OCI-LY1 (cell line): Measurements from ENCODE around the gene AMIGO1.

Experiments used
- H2AFZ ChIP-seq: fragments of 200-600 bp; sonication (generic), shearing (Covaris generic); 2 replicates; pipeline ENCODE4 v1.6.0; 2014; ENCODE audit warnings: antibody characterized with exemption, mild to moderate bottlenecking, low read length
- H3F3A ChIP-seq: fragments of 200-600 bp; sonication (generic), shearing (Covaris generic); 2 replicates; pipeline ENCODE4 v1.6.0; 2014; ENCODE audit warnings: mild to moderate bottlenecking, antibody characterized with exemption, low read length, moderate library complexity; ENCODE audit not compliant: insufficient read depth
- H3K27ac ChIP-seq: fragments of 200-600 bp; sonication (generic); 2 replicates; pipeline ENCODE4 v1.5.1; 2014; ENCODE audit warnings: low read length, mixed run types, mild to moderate bottlenecking, low read depth; ENCODE audit not compliant: poor library complexity, severe bottlenecking
- H3K27me3 ChIP-seq: fragments of 200-600 bp; sonication (generic); 2 replicates; pipeline ENCODE4 v1.6.0; 2014; ENCODE audit warnings: antibody characterized with exemption, mild to moderate bottlenecking, low read length, moderate library complexity; ENCODE audit not compliant: insufficient read depth
- H3K36me3 ChIP-seq: fragments of 200-600 bp; sonication (generic); 2 replicates; pipeline ENCODE4 v1.6.1; 2014; ENCODE audit warnings: mild to moderate bottlenecking, antibody characterized with exemption, low read length, moderate library complexity, mixed read lengths; ENCODE audit not compliant: insufficient read depth
- H3K4me1 ChIP-seq: fragments of 200-600 bp; sonication (generic); 2 replicates; pipeline ENCODE4 v1.5.1; 2014; ENCODE audit warnings: mild to moderate bottlenecking, low read length, moderate library complexity; ENCODE audit not compliant: insufficient read depth, severe bottlenecking
- H3K4me2 ChIP-seq: fragments of 200-600 bp; sonication (generic), shearing (Covaris generic); 2 replicates; pipeline ENCODE4 v1.6.1; 2014; ENCODE audit warnings: low read length
- H3K4me3 ChIP-seq: fragments of 200-600 bp; sonication (generic); 2 replicates; pipeline ENCODE4 v1.5.1; 2014; ENCODE audit warnings: low read length, low read depth, mild to moderate bottlenecking, mixed read lengths; ENCODE audit not compliant: poor library complexity, severe bottlenecking
- H3K79me2 ChIP-seq: fragments of 200-600 bp; shearing (Covaris generic); 2 replicates; pipeline ENCODE4 v1.6.1; 2016; ENCODE audit warnings: mixed run types, low read length, mixed read lengths; ENCODE audit not compliant: insufficient read depth
- H3K9ac ChIP-seq: fragments of 200-600 bp; sonication (generic), shearing (Covaris generic); 2 replicates; pipeline ENCODE4 v1.6.1; 2014; ENCODE audit warnings: mild to moderate bottlenecking, low read length, mixed read lengths
- H3K9me2 ChIP-seq: fragments of 200-600 bp; sonication (generic), shearing (Covaris generic); 2 replicates; pipeline ENCODE4 v1.6.1; 2014; ENCODE audit warnings: low read depth, mild to moderate bottlenecking, low read length, mixed read lengths
- H3K9me3 ChIP-seq: fragments of 200-600 bp; shearing (Covaris generic); 2 replicates; pipeline ENCODE4 v1.6.1; 2014; ENCODE audit warnings: low read length, mixed read lengths
- H4K20me1 ChIP-seq: fragments of 200-600 bp; sonication (generic), shearing (Covaris generic); 2 replicates; pipeline ENCODE4 v1.6.0; 2016; ENCODE audit warnings: mild to moderate bottlenecking, low read length; ENCODE audit not compliant: insufficient read depth
- EZH2 ChIP-seq: fragments of 200-600 bp; sonication (generic), shearing (Covaris generic); IDR thresholded peaks from 2 replicates; pipeline ENCODE4 v1.8.0; 2017; ENCODE audit warnings: borderline replicate concordance, mixed run types, mild to moderate bottlenecking, antibody characterized with exemption, low read length, moderate library complexity, mixed read lengths
- TF ChIP-seq, protein P1 (sequence below): fragments of 200-600 bp; sonication (generic), shearing (Covaris generic); IDR thresholded peaks from 2 replicates; pipeline ENCODE4 v1.5.1; 2017; ENCODE audit warnings: mild to moderate bottlenecking, antibody characterized with exemption, low read length, moderate library complexity, mixed read lengths

The AMIGO1 gene

DNA sequence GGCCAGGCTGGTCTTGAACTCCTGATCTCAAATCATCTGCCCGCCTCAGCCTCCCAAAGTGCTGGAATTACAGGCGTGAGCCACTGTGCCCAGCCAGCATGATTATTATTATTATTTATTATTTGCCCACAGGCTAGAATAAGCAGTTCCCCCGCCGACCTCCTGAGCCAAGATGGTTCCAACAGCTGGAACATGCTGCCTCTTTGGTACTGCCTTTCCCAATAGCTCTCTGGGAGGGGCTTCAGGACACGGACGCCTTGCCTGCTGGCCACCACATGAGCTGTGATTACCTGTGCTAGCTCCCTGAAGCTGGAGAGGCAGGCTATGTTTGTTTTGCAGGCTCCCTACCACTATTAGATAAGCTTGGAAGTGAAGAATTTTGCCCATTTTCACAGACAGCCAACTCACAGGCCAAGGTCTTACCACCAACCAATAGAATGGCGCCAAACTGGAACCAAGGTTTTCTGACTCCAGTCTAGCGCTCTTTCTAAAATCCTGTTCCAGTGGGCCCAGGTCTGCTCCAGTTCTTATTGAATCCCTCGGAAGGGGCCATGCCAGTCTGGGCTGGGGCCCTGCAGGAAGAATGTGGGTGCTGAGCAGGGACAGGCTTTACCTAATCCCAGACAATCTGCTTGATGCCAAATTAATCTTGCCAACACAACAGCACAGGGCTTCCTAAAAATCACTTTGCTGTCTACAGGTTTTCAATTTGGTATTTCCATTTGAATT is 28.1 kb upstream of the AMIGO1 start:
- Histone ChIP-seq H3K9me3 (no peaks in the 10 kb centered on the region), H3K27me3 (no peaks in the 10 kb centered on the region; the same call in none of the 2 replicates), H3K4me2 (no peak overlapping the region), H4K20me1 (no peaks in the 10 kb centered on the region), H3K4me1 (peaks cover 2% of the 10 kb centered on the region), H3K9me2 (no peaks in the 10 kb centered on the region), H3F3A (no peaks in the 10 kb centered on the region), H3K79me2 (no peaks in the 10 kb centered on the region), H2AFZ (no peak overlapping the region), H3K27ac (no peak overlapping the region), H3K36me3 (no peaks in the 10 kb centered on the region), H3K9ac (no peak overlapping the region), H3K4me3 (no peak overlapping the region)
- TF ChIP-seq EZH2, result no peak
- TF ChIP-seq, protein P1, sequence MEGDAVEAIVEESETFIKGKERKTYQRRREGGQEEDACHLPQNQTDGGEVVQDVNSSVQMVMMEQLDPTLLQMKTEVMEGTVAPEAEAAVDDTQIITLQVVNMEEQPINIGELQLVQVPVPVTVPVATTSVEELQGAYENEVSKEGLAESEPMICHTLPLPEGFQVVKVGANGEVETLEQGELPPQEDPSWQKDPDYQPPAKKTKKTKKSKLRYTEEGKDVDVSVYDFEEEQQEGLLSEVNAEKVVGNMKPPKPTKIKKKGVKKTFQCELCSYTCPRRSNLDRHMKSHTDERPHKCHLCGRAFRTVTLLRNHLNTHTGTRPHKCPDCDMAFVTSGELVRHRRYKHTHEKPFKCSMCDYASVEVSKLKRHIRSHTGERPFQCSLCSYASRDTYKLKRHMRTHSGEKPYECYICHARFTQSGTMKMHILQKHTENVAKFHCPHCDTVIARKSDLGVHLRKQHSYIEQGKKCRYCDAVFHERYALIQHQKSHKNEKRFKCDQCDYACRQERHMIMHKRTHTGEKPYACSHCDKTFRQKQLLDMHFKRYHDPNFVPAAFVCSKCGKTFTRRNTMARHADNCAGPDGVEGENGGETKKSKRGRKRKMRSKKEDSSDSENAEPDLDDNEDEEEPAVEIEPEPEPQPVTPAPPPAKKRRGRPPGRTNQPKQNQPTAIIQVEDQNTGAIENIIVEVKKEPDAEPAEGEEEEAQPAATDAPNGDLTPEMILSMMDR, result no peak

DNA sequence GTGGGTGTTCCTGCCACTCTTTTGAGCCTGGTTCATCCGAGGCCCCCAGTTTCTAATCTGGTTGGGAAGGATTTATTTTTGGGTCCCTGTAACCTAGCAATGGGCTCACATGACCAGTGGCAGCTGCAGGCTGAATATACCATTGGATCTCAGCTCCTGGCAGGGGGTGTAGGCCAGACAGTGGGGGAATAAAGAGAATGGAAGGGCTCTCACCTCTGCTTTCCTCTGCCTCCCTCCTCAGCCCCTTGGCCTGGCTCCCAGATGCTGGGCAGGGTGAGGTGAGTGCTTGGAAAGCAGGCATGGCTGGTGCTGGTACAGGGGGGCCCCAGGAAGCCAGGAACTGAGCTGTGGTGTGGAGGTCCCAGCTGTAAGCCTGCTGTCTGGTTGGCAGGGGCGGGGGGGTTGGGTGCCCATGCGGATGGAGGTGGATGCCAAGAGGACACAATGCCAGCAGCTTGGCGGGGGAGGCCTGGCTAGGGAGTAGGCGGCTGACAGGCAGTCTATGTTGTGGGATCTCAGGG is 26.5 kb upstream of the AMIGO1 start:
- Histone ChIP-seq H3F3A (no peaks in the 10 kb centered on the region), H3K9me2 (no peaks in the 10 kb centered on the region), H3K9ac (no peak overlapping the region), H3K27me3 (no peaks in the 10 kb centered on the region; the same call in none of the 2 replicates), H3K36me3 (no peaks in the 10 kb centered on the region), H3K9me3 (no peaks in the 10 kb centered on the region), H3K4me1 (peaks cover 9% of the 10 kb centered on the region), H2AFZ (no peak overlapping the region), H3K79me2 (no peaks in the 10 kb centered on the region), H3K4me2 (no peak overlapping the region), H3K4me3 (no peak overlapping the region), H3K27ac (no peak overlapping the region), H4K20me1 (no peaks in the 10 kb centered on the region)
- TF ChIP-seq EZH2, result no peak
- TF ChIP-seq, protein P1, result no peak

DNA sequence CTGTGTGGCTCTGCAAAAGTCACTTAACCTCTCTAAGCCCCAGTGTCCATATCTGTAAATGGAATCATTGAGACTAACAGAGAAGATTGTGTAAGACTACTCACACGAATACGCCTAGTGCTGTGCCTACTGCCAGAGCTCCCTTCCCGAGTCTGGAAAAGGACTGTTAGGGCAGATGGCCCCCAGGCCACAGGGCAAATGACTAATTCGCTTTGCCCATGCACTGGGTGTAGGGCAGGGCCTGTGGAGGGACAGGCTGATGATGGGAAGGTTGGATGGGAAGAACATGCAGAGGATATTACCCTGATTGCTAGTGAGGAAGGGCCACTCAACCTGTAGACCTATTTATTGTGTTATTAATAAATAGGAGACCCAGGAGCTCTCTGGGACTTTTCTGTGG is 26.0 kb upstream of the AMIGO1 start:
- Histone ChIP-seq H3K4me1 (peaks cover 9% of the 10 kb centered on the region), H4K20me1 (no peaks in the 10 kb centered on the region), H3K27ac (no peak overlapping the region), H3K9ac (no peak overlapping the region), H3K9me3 (no peaks in the 10 kb centered on the region), H3K9me2 (no peaks in the 10 kb centered on the region), H3F3A (no peaks in the 10 kb centered on the region), H3K27me3 (no peaks in the 10 kb centered on the region; the same call in none of the 2 replicates), H3K79me2 (no peaks in the 10 kb centered on the region), H3K36me3 (no peaks in the 10 kb centered on the region), H2AFZ (no peak overlapping the region), H3K4me2 (no peak overlapping the region), H3K4me3 (no peak overlapping the region)
- TF ChIP-seq, protein P1, result no peak
